Ovary (tissue), 3 donors: Measurements from ENCODE around the gene NFIA.

ENCODE experiments used
- EP300 ChIP-seq: sonication (generic); formaldehyde crosslinking; IDR thresholded peaks from one replicate; pipeline ENCODE4 v1.6.1; 2017; ENCODE audit warnings: antibody characterized with exemption
- POLR2A ChIP-seq: fragments of 450-650 bp; IDR thresholded peaks from one replicate; pipeline ENCODE4 v1.6.1; 2017; ENCODE audit warnings: antibody characterized with exemption, mild to moderate bottlenecking, moderate library complexity
- TF ChIP-seq, protein P1 (sequence below), 3 donors: fragments of 450-650 bp in 2 of 3; fragments of 200-600 bp in 1 of 3; IDR thresholded peaks; one replicate each; pipeline versions ENCODE4 v1.5.1 to v1.8.0; 2016 to 2022; ENCODE audit warnings: antibody characterized with exemption in 3 of 3, mild to moderate bottlenecking in 1 of 3
- donor health status: DM: no; HTN: no; CAD: no.

- TF ChIP-seq, protein P1, sequence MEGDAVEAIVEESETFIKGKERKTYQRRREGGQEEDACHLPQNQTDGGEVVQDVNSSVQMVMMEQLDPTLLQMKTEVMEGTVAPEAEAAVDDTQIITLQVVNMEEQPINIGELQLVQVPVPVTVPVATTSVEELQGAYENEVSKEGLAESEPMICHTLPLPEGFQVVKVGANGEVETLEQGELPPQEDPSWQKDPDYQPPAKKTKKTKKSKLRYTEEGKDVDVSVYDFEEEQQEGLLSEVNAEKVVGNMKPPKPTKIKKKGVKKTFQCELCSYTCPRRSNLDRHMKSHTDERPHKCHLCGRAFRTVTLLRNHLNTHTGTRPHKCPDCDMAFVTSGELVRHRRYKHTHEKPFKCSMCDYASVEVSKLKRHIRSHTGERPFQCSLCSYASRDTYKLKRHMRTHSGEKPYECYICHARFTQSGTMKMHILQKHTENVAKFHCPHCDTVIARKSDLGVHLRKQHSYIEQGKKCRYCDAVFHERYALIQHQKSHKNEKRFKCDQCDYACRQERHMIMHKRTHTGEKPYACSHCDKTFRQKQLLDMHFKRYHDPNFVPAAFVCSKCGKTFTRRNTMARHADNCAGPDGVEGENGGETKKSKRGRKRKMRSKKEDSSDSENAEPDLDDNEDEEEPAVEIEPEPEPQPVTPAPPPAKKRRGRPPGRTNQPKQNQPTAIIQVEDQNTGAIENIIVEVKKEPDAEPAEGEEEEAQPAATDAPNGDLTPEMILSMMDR (IDR thresholded peaks at IDR 0.05), result no peak
- TF ChIP-seq EP300, result no peak
- TF ChIP-seq POLR2A, result no peak
Observed at GRCh38 chr1:61125895-61126294, 43.5 kb downstream of the NFIA start.
